ENCODE data around the gene FAM24A.

Gene FAM24A

DNA sequence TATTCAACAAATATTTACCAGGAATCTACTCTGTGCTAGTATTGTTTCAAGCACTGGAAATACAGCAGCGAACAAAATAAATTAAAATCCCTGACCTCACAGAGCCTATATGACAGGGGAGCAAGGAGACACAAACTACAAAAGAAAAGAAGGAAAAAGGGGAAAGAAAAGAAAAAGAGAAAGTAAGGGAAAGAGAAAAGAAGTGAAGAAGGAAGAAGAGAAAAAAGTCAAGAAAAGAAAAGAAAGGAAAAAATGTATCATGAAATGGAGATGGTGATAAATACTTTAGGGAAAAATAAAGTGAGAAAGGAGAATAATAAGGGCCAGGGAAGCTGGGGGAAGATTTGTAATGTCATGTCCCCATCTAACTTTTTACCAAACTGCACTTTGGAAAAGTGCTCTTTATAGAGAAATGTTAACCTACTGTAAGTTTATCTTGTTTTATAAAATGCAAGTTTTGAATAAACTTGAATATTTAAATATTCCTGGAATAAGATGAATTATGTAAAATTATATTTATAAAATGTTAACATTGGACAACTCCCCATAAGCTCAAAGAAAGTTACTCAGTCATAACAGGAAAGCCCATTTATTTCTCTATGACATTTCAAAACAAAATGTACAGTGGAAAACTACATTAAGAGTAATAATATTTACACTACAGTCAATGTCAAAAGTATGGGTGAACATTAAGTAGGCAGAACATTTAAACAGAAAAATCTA, 28.9 kb downstream of the FAM24A start:
- TF ChIP-seq EGR1 (IDR thresholded peaks at IDR 0.05) (no peak), ZBTB7A (IDR thresholded peaks at IDR 0.05; ENCODE audit: low read depth) (no peak)
- TF ChIP-seq, protein P1, sequence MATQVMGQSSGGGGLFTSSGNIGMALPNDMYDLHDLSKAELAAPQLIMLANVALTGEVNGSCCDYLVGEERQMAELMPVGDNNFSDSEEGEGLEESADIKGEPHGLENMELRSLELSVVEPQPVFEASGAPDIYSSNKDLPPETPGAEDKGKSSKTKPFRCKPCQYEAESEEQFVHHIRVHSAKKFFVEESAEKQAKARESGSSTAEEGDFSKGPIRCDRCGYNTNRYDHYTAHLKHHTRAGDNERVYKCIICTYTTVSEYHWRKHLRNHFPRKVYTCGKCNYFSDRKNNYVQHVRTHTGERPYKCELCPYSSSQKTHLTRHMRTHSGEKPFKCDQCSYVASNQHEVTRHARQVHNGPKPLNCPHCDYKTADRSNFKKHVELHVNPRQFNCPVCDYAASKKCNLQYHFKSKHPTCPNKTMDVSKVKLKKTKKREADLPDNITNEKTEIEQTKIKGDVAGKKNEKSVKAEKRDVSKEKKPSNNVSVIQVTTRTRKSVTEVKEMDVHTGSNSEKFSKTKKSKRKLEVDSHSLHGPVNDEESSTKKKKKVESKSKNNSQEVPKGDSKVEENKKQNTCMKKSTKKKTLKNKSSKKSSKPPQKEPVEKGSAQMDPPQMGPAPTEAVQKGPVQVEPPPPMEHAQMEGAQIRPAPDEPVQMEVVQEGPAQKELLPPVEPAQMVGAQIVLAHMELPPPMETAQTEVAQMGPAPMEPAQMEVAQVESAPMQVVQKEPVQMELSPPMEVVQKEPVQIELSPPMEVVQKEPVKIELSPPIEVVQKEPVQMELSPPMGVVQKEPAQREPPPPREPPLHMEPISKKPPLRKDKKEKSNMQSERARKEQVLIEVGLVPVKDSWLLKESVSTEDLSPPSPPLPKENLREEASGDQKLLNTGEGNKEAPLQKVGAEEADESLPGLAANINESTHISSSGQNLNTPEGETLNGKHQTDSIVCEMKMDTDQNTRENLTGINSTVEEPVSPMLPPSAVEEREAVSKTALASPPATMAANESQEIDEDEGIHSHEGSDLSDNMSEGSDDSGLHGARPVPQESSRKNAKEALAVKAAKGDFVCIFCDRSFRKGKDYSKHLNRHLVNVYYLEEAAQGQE (IDR thresholded peaks at IDR 0.05; ENCODE audit: low read depth): no peak

DNA sequence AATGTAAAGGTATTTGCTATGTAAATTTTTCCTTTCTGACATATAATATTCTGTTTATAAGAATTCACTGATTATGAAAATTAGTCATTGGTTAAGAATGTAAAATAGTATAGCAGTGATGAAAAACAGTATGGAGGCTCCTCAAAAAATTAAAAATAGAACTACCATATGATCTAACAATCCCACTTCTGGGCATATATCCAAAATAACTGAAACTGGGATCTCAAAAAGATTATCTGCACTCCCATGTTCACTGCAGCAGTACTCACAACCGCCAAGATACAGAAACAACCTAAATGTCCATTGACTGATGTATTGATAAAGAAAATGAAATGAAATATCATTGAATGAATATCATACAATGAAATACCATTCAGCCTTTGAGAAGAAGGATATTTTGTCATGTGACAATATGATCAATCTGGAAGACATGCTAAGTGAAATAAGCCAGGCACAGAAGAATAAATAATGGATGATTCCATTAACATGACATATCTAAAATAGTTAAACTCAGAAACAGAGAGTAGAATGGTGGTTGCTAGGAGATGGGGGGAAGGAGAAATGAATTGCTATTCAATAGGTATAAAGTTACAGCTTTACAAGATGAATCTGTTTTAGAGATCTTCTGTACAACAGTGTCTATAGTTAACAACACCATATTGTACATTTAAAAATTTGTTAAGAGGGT, 29.6 kb downstream of the FAM24A start:
- TF ChIP-seq TEAD4 (IDR thresholded peaks at IDR 0.05): no peak
- no peak for TF ChIP-seq EGR1 (IDR thresholded peaks at IDR 0.05)
- no peak for TF ChIP-seq ZBTB7A (IDR thresholded peaks at IDR 0.05; ENCODE audit: low read depth)
- TF ChIP-seq TCF12 (IDR thresholded peaks at IDR 0.05; ENCODE audit: low read depth): no peak
- TF ChIP-seq, protein P2, sequence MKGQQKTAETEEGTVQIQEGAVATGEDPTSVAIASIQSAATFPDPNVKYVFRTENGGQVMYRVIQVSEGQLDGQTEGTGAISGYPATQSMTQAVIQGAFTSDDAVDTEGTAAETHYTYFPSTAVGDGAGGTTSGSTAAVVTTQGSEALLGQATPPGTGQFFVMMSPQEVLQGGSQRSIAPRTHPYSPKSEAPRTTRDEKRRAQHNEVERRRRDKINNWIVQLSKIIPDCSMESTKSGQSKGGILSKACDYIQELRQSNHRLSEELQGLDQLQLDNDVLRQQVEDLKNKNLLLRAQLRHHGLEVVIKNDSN (IDR thresholded peaks at IDR 0.05): no peak
- no peak for TF ChIP-seq FOXM1 (IDR thresholded peaks at IDR 0.05; ENCODE audit: borderline replicate concordance, low read depth)
- TF ChIP-seq, protein P1 (IDR thresholded peaks at IDR 0.05; ENCODE audit: low read depth): no peak
- no peak for TF ChIP-seq CREB1 (IDR thresholded peaks at IDR 0.05; ENCODE audit: low read depth)
- TF ChIP-seq YY1 (IDR thresholded peaks at IDR 0.05; ENCODE audit: low read depth): no peak
- TF ChIP-seq CEBPB (IDR thresholded peaks at IDR 0.05): no peak
- TF ChIP-seq, protein P3, sequence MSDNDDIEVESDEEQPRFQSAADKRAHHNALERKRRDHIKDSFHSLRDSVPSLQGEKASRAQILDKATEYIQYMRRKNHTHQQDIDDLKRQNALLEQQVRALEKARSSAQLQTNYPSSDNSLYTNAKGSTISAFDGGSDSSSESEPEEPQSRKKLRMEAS (IDR thresholded peaks at IDR 0.05): no peak
- no peak for TF ChIP-seq RAD21 (IDR thresholded peaks at IDR 0.05; ENCODE audit: low read depth)

DNA sequence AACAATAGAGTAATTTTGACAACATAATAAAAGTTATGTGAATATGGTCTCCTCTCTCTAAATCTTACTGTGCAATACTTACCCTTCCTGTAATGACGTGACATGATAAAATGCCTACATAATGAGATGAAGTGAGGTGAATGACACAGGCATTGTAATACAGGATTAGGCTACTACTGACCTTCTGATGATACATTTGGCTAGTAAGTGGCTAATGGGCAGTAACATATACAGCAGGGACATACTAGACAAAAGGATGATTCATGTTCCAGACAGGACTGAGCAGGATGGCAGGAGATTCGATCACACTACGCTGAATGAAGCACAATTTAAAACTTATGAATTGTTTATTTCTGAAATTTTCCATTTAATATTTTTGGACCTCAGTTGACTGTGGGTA, 38.9 kb downstream of the FAM24A start:
- TF ChIP-seq TCF12 (IDR thresholded peaks at IDR 0.05; ENCODE audit: low read depth) (no peak), CREB1 (IDR thresholded peaks at IDR 0.05; ENCODE audit: low read depth) (no peak), TAF1 (IDR thresholded peaks at IDR 0.05; ENCODE audit: low read depth) (no peak), CEBPB (IDR thresholded peaks at IDR 0.05) (no peak), FOXM1 (IDR thresholded peaks at IDR 0.05; ENCODE audit: borderline replicate concordance, low read depth) (no peak), ZBTB7A (IDR thresholded peaks at IDR 0.05; ENCODE audit: low read depth) (no peak), TEAD4 (IDR thresholded peaks at IDR 0.05) (no peak), EGR1 (IDR thresholded peaks at IDR 0.05) (no peak), NFIC (IDR thresholded peaks at IDR 0.05) (no peak), RAD21 (IDR thresholded peaks at IDR 0.05; ENCODE audit: low read depth) (no peak), EP300 (IDR thresholded peaks at IDR 0.05; ENCODE audit: borderline replicate concordance) (no peak), YY1 (IDR thresholded peaks at IDR 0.05; ENCODE audit: low read depth) (no peak)
- TF ChIP-seq, protein P2 (IDR thresholded peaks at IDR 0.05): no peak
- TF ChIP-seq, protein P1 (IDR thresholded peaks at IDR 0.05; ENCODE audit: low read depth): no peak
- TF ChIP-seq, protein P3 (IDR thresholded peaks at IDR 0.05): no peak

Data from Ishikawa (cell line).